Natural killer cell (primary cell): ENCODE data around the gene TALDO1. TPM values are rescaled to one million over a fixed set of nuclear protein-coding genes. Genes with fewer than 3 reads are reported as not detected.

Source experiments
- ATAC-seq, 3 donors: fragments of 150-1000 bp in 2 of 3; fragments of 200-7000 bp in 1 of 3; cut with Tn5 transposase; 1 replicate in 1 of 3; 2 replicates in 2 of 3; pipeline ENCODE4 v1.10.0; 2021; ENCODE audit warnings: mild to moderate bottlenecking in 2 of 3, moderate library complexity in 2 of 3
- DNase-seq, 2 donors: peaks; one replicate each; pipeline versions ENCODE4 v3.0.0 to v3.0.0-alpha.2; 2013 to 2021; ENCODE audit warnings: mixed read lengths in 1 of 2
- H3K27ac ChIP-seq: one replicate; pipeline ENCODE4 v1.5.1; 2013; ENCODE audit warnings: mild to moderate bottlenecking, low read length
- H3K27me3 ChIP-seq: one replicate; pipeline ENCODE4 v1.6.1; 2013; ENCODE audit warnings: low read length; ENCODE audit not compliant: control insufficient read depth, insufficient read depth
- H3K36me3 ChIP-seq: one replicate; pipeline ENCODE4 v1.6.1; 2013; ENCODE audit warnings: low read length; ENCODE audit not compliant: control insufficient read depth, insufficient read depth
- H3K4me1 ChIP-seq: one replicate; pipeline ENCODE4 v1.6.1; 2013; ENCODE audit warnings: low read length; ENCODE audit not compliant: control insufficient read depth, insufficient read depth
- H3K4me3 ChIP-seq: one replicate; pipeline ENCODE4 v1.5.1; 2013; ENCODE audit warnings: low read length
- H3K9me3 ChIP-seq: one replicate; pipeline ENCODE4 v1.6.1; 2013; ENCODE audit warnings: low read length; ENCODE audit not compliant: control insufficient read depth, insufficient read depth
- H3K27ac Mint-ChIP-seq, 2 donors: one replicate each; pipeline ENCODE4 v1.8.0; 2022; ENCODE audit warnings: mild to moderate bottlenecking in 2 of 2, mixed read lengths in 2 of 2, moderate library complexity in 1 of 2
- H3K27me3 Mint-ChIP-seq, 2 donors: one replicate each; pipeline ENCODE4 v1.8.0; 2022; ENCODE audit warnings: low read depth in 2 of 2, mixed read lengths in 2 of 2
- H3K36me3 Mint-ChIP-seq: one replicate; pipeline ENCODE4 v1.8.0; 2022; ENCODE audit warnings: mixed read lengths
- H3K4me1 Mint-ChIP-seq, 2 donors: one replicate each; pipeline ENCODE4 v1.8.0; 2022; ENCODE audit warnings: mixed read lengths in 2 of 2
- H3K4me3 Mint-ChIP-seq: one replicate; pipeline ENCODE4 v1.8.0; 2022; ENCODE audit warnings: mild to moderate bottlenecking, moderate library complexity, mixed read lengths
- H3K9me3 Mint-ChIP-seq, 2 donors: one replicate each; pipeline ENCODE4 v1.8.0; 2022; ENCODE audit warnings: mixed read lengths in 2 of 2
- CTCF ChIP-seq: fragments of 200-600 bp; IDR thresholded peaks from one replicate; pipeline ENCODE4 v1.8.0; 2022; ENCODE audit warnings: antibody characterized with exemption
- WGBS: methylation state at CpG from one replicate; pipeline ENCODE4 v1.1.7; 2013; ENCODE audit warnings: missing lambda C conversion rate; ENCODE audit not compliant: insufficient coverage; 5-methylcytosine and 5-hydroxymethylcytosine counted together
- intact Hi-C: fragments of 100-400 bp; cut with micrococcal nuclease; formaldehyde crosslinking; loops from one replicate; pipeline ENCODE4 v1.14.2; 2022
- total RNA-seq, 4 donors: library from RNA; stranded (reverse); fragments of 120-200 nt in 1 of 4; gene quantifications; one replicate each; pipeline versions ENCODE4 v1.2.3 to v1.2.4, GENCODE V29; 2013 to 2022

Gene TALDO1
- total RNA-seq, 3 donors from 2014 or later (not counting 1 experiment from before 2014, with no cell fraction given) = 46.1 to 94.8 (median 55.4) TPM

- intact Hi-C loops = loop anchor here (10.0 kb wide), 2 partner anchors 65 to 105 kb away; partner anchors contain the start of gene IRF7
- H3K4me1 Mint-ChIP-seq = peaks cover 6 to 16% of the 10 kb centered on the region in 2 donors
- WGBS = 67% methylated on average over 35 of the region's 35 CpGs
- Histone ChIP-seq H3K9me3 (no peaks in the 10 kb centered on the region), H3K4me3 (no peak overlapping the region), H3K4me1 (peaks cover 24% of the 10 kb centered on the region), H3K27me3 (peaks cover 21% of the 10 kb centered on the region), H3K36me3 (no peaks in the 10 kb centered on the region), H3K27ac (no peak overlapping the region)
- H3K4me3 Mint-ChIP-seq = peak overlapping the region; percentile 31
- DNase-seq (no peak), ATAC-seq (no peak)
- no peak for TF ChIP-seq CTCF
- H3K36me3 Mint-ChIP-seq = no peaks in the 10 kb centered on the region
- H3K9me3 Mint-ChIP-seq = no peaks in the 10 kb centered on the region
- H3K27me3 Mint-ChIP-seq = peaks cover 7 to 26% of the 10 kb centered on the region in 2 donors
- H3K27ac Mint-ChIP-seq = no peak overlapping the region
Measured at GRCh38 chr11:720017-720641, 27.1 kb upstream of the TALDO1 start.

GRCh38 chr11:720642-721246 is 26.5 kb upstream of the TALDO1 start:
- 1% methylated on average over 53 of the region's 53 CpGs for WGBS
- Histone ChIP-seq H3K9me3 (no peaks in the 10 kb centered on the region), H3K4me3 (no peak overlapping the region), H3K36me3 (no peaks in the 10 kb centered on the region), H3K27me3 (peaks cover 21% of the 10 kb centered on the region), H3K4me1 (peaks cover 30% of the 10 kb centered on the region), H3K27ac (no peak overlapping the region)
- H3K4me1 Mint-ChIP-seq = peaks cover 6 to 16% of the 10 kb centered on the region in 2 donors
- H3K4me3 Mint-ChIP-seq = no peak overlapping the region
- TF ChIP-seq CTCF = no peak
- H3K27ac Mint-ChIP-seq = peak overlapping the region in 1 of 2 donors; percentile 58
- no peaks in the 10 kb centered on the region for H3K36me3 Mint-ChIP-seq
- DNase-seq (peak in 1 of 2 donors; percentile 59), ATAC-seq (peak in 2 of 3 donors; percentile 38 to 42)
- intact Hi-C loops = loop anchor here (10.0 kb wide), 2 partner anchors 66 to 106 kb away; partner anchors contain the start of gene IRF7
- H3K9me3 Mint-ChIP-seq = no peaks in the 10 kb centered on the region
- peaks cover 7 to 26% of the 10 kb centered on the region in 2 donors for H3K27me3 Mint-ChIP-seq

- H3K36me3 ChIP-seq = no peaks in the 10 kb centered on the region
- WGBS = 11% methylated on average over 28 of the region's 28 CpGs
- Mint-ChIP-seq H3K4me1 (peaks cover 6 to 16% of the 10 kb centered on the region in 2 donors), H3K27me3 (peaks cover 7 to 26% of the 10 kb centered on the region in 2 donors), H3K9me3 (no peaks in the 10 kb centered on the region), H3K4me3 (no peak overlapping the region), H3K27ac (peak overlapping the region in 1 of 2 donors; percentile 58), H3K36me3 (no peaks in the 10 kb centered on the region)
- no peak overlapping the region for H3K27ac ChIP-seq
- DNase-seq (no peak), ATAC-seq (no peak)
- no peak for TF ChIP-seq CTCF
- intact Hi-C loops = loop anchor here (10.0 kb wide), 2 partner anchors 66 to 106 kb away; partner anchors contain the start of gene IRF7
- H3K4me3 ChIP-seq = peak overlapping the region; percentile 18
- peaks cover 33% of the 10 kb centered on the region for H3K4me1 ChIP-seq
- H3K9me3 ChIP-seq = no peaks in the 10 kb centered on the region
- H3K27me3 ChIP-seq = peaks cover 21% of the 10 kb centered on the region
Measured at GRCh38 chr11:721247-721740, 26.0 kb upstream of the TALDO1 start.
